ENCODE data around the gene FSD1.
"Not testable (repeated sequence)": the region's sequence is repeated elsewhere in the genome, so short reads cannot be mapped to it uniquely, and the experiment has no call there.

The FSD1 gene

DNA sequence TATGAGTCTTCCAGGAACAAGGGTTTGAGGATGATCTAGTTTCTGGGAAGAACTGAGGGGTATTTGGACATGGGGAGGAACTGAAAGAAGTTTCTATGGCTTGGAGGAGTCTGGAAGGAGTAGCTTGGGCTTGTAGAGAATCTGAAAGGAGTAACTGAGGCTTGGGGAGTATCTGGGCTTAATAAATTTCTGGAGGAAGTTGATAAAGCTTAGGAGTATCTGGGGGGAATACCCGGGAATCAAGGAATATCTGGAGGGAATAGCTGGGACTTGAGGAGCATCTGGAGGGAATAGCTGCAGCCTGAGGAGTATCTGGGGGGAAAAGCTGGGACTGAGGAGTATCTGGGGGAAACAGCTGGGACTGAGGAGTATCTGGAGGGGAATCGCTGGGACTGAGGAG is 16.0 kb downstream of the FSD1 start:
- no peak for DNase-seq

GRCh38 chr19:4322942-4323665 is 18.7 kb downstream of the FSD1 start:
- no peak for DNase-seq

DNA sequence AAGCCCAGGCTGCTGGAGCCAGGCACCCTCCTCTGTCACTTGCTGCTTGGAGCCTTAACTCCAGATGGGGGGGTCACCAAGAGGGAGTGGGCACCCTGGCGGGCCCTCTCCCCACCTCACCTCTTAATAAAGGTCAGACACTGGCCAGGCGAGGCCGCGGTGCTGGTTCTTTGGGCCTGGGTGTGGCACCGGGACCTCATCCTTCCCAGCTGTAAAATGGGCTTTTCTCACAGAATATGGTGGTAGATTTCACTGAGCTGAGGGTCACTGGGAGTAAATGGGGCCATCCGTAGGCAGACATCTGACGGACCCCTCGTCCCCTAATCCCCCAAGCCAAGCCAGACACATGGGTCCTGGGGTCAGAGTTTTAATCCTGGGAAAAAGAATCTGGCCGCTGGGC is 19.3 kb downstream of the FSD1 start:
- no peak for DNase-seq

GRCh38 chr19:4324228-4324627 is 19.8 kb downstream of the FSD1 start:
- no peak for DNase-seq

DNA sequence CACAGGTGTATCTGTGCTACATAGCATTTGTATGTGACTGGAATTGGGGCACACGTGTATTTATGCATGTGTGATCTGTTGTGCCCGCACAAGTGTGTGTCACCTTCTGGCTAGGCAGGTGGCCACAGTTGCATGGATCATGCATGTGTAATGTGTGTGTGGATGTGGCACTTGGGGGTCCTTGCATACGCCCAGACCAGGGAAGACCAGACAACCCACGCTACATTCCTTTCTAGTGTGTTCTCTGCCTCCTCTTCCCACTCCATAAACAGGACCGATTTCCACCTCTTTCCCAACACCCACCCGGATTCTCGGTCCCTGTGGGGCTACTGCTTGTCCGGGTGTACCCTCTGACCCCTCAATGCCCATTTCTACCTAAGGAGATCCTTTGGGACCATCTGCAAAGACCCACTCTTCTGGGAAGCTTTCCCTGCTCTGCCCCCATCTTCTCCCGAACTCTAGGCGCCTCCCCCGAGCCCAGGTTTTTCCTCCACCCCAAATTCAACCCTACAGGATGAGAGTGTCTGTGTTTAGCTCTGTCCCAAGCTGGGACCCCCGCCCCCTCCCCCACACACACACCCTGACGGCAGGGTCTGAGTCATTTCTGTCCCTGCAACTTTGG is 21.9 kb downstream of the FSD1 start:
- no peak for DNase-seq

GRCh38 chr19:4326837-4327251 is 22.4 kb downstream of the FSD1 start:
- DNase-seq = no peak

DNA sequence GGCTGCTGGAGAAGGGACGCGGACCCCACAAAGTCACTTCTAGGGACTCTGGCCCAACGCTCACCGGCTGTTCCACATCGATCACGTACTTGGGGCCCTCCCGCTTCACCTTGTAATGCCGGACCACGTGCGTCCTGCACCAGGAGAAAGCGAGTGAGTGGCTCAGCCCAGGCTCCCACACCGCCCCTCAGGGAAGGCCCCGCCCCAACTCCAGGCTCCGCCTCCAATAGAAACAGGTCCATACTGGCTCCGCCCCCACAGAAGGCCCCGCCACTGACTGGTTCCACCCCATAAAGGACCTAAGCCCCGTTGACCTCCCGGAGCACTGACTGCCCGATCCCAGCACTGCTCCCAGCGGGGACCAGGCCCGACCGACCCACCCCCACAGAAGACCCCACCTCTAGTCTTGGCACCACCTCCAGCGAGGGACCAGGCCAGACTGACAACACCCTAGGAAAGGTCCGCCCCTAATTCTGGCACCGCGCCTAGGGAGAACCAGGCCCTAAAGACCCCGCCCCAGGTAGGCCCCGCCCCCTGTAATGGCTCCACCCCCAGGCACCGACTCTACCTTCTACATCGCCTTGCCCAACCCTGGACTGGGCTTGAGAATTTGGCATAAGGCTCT is 23.0 kb downstream of the FSD1 start:
- DNase-seq = no peak

GRCh38 chr19:4327877-4328242 is 23.5 kb downstream of the FSD1 start:
- no peak for DNase-seq

DNA sequence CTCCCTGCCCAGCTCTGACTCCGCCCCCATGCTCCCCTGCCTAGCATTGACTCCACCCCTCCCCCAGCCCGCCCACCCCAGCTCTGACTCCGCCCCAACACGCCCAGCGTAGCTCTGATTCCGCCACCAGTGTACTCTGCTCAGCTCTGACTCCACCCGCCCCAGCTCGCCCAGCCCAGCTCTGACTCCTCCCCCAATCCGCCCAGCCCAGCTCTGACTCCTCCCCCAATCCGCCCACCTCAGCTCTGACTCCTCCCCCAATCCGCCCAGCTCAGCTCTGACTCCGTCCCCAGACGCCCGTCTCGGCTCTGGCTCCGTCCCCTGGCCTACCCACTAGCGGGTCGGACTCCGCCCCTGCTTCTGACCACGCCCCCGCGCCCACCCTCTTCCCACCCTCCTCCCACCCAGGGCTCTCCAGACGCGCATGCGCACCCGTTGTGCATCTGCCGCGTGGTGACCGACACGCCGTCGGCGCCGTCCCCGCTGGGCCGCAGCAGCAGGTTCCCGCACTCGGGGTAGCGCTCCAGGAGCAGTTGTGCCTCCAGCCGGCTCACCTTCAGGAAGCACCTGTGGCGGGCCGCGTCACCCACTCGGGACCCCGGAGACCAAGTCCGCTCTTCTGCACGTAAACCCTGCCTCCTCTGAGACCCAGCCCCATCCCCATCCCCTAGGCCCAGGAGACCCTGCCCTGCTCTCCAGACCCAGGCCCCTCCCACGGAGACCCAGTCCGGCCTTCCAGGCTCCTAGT is 24.0 kb downstream of the FSD1 start:
- DNase-seq = no peak

GRCh38 chr19:4328991-4329681 is 24.7 kb downstream of the FSD1 start:
- DNase-seq = not testable (repeated sequence)

DNA sequence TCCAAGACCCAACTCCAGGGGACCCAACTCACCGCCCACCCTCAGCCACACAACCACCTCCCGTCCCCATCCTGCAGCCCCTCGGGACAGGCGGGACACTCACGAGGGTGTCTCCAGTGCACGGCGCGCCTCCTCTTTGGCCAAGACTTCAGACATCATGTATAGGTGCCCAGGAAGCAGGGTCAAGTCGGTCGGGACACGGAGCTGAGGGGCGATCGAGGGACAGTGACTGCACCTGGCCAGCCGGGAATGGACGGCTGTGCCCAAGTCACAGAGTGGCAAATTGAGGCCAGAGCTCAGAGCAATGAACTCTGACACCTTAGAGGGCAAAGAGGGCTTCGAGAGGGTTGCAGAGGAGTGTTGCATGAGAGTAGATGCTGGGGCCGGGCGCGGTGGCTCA is 25.5 kb downstream of the FSD1 start:
- no peak for DNase-seq

DNA sequence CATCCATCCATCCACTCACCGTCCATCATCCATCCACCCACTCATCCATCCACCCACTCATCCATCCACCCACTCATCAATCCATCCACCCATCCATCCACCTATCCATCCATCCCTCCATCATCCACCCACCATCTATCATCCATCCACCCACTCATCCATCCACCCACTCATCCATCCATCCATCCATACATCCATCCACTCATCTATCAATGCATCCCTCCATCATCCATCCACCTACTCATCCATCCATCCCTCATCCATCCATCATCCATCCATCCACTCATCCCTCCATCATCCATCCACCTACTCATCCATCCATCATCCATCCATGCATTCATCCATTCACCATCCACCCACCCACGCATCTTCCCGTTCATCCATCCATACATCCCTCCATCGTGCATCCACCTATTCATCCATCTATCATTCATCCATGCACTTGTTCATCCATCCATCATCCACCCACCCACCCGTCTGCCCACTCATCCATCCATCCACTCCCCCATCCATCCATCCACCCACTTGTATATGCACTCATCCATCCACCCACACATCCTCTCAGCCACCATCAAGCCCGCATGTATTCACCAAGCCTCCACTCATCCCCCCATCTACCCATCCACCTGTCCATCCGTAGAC is 30.7 kb downstream of the FSD1 start:
- DNase-seq = no peak

- no peak for DNase-seq
These were observed 33.6 kb downstream of the FSD1 start for GRCh38 chr19:4337906-4338440.

GRCh38 chr19:4338441-4339355 is 34.3 kb downstream of the FSD1 start, which contains the start of gene STAP2:
STAP2 (minus strand) TSS chr19:4338827; CDS start chr19:4338753, 74 bp downstream.
- no peak for DNase-seq

DNA sequence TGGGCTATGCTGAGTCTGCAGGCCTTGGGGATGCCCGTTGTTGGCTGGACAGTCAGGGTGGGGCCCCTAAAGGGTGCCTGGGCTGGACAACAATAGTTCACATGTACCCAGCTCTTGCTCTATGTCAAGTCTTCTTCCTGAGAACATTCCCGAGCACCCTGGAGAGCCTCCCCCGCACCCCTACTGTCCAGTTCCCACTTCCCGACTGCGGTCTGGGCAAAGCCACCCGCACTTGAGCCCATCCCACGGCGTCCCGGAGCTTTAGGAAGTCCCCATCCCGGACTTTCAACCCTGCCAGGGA is 37.9 kb downstream of the FSD1 start:
- no peak for DNase-seq

DNA sequence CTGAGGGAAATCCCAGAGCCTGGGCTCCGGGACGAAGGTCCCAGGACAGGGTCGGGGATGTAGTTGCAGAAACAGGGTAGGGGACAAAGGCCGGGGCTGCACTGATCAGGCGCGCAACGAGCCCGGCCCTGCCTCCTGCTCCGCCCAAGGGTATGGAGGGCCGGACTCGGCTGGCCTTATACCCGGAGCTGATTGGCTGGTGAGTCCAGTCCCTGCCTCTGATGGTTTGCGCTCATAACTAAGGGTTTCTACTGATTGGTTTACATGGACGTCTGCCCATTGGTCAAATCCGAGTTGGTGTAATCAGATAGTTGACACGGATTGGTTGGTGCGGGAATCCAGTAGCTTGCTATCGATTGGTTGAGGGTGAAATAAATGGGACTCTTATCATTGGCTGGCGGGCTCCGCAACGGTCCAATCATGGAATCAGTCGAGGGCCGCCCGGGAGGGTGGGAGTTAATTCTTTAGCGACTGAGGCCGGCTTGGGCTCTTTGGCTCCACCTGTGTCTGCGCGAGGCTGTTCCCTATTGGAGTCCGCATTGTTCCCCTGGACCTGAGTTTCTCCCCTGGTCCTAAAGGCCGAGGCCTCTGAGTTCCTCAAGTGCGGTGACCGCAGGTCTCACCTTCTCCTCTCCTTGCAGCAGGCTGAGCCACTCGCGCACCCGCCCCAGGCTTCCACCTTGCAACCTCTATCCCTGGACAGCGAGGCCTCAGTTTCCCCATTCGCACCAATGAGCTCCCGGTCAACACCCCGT is 38.4 kb downstream of the FSD1 start:
- DNase-seq = peak; percentile 98

- DNase-seq = peak; percentile 40
These were observed 39.2 kb downstream of the FSD1 start, which contains the start of gene MPND for GRCh38 chr19:4343370-4344307. MPND (plus strand) TSS chr19:4343562; CDS start chr19:4343594, 32 bp downstream.

- DNase-seq = no peak
These were observed 41.1 kb downstream of the FSD1 start for GRCh38 chr19:4345342-4346019.

GRCh38 chr19:4346020-4346383 is 41.6 kb downstream of the FSD1 start:
- DNase-seq = no peak

Measured in NCI-H748 treated with DMSO at 0.1 percent for 48 hours (cell line).